Uterus (tissue), 4 donors: ENCODE data around the gene SMTNL1. TPM values are rescaled to one million over a fixed set of nuclear protein-coding genes. Genes with fewer than 3 reads are reported as not detected.
A peak's percentile ranks its signal among the peaks of the same experiment; 100 is the strongest.

Experiments used
- DNase-seq, 2 donors: peaks; one replicate each; pipeline ENCODE4 v3.0.0-alpha.2; 2019 to 2020
- H3K27ac ChIP-seq, 2 donors: fragments of 200-600 bp; sonication (generic); 1 replicate in 1 of 2; 2 replicates in 1 of 2; pipeline ENCODE4 v1.5.1; 2016 to 2018
- H3K27me3 ChIP-seq, 2 donors: fragments of 200-600 bp; sonication (generic); one replicate each; pipeline ENCODE4 v1.5.1; 2018 to 2019; ENCODE audit warnings: control low read depth in 1 of 2
- H3K36me3 ChIP-seq, 2 donors: fragments of 200-600 bp; sonication (generic); one replicate each; pipeline ENCODE4 v1.5.1; 2019; ENCODE audit warnings: control low read depth in 1 of 2
- H3K4me1 ChIP-seq, 2 donors: fragments of 200-600 bp; sonication (generic); one replicate each; pipeline ENCODE4 v1.5.1; 2018 to 2019; ENCODE audit warnings: control low read depth in 1 of 2
- H3K4me3 ChIP-seq, 2 donors: fragments of 200-600 bp; sonication (generic); 1 replicate in 1 of 2; 2 replicates in 1 of 2; pipeline ENCODE4 v1.5.1; 2018 to 2019; ENCODE audit warnings: mild to moderate bottlenecking in 1 of 2
- H3K9me3 ChIP-seq, 2 donors: fragments of 200-600 bp; sonication (generic); one replicate each; pipeline ENCODE4 v1.5.1; 2019; ENCODE audit warnings: control low read depth in 1 of 2
- POLR2A ChIP-seq, 2 donors: fragments of 450-650 bp; IDR thresholded peaks; one replicate each; pipeline ENCODE4 v1.6.1; 2016; ENCODE audit warnings: antibody characterized with exemption in 2 of 2, mild to moderate bottlenecking in 1 of 2, moderate library complexity in 1 of 2
- intact Hi-C: fragments of 100-400 bp; cut with DNase I; formaldehyde crosslinking; loops from one replicate; pipeline ENCODE4 v1.15.1; 2023; ENCODE audit warnings: low total_unique reads
- total RNA-seq, 4 donors: library from RNA; depleted of rRNA in 3 of 4; stranded (reverse); fragments of >200 nt in 3 of 4; gene quantifications; one replicate each; pipeline versions ENCODE4 v1.1.0 to v1.2.4, GENCODE V29; 2014 to 2023
- TF ChIP-seq, protein P1 (sequence below), 4 experiments: fragments of 200-600 bp in 2 of 4; fragments of 450-650 bp in 2 of 4; sonication (generic) in 2 of 4; IDR thresholded peaks; one replicate each; pipeline ENCODE4 v1.5.1; 2016 to 2019; ENCODE audit warnings: antibody characterized with exemption in 4 of 4, mild to moderate bottlenecking in 2 of 4, moderate library complexity in 1 of 4
- donor health status: DM: yes; HTN: yes; CAD: no.

Gene SMTNL1
- total RNA-seq, 4 donors from 2014 or later: not detected

GRCh38 chr11:57512646-57513451 is 24.5 kb upstream of the SMTNL1 start:
- Histone ChIP-seq H3K36me3 (no peaks in the 10 kb centered on the region), H3K9me3 (no peaks in the 10 kb centered on the region), H3K4me3 (no peak overlapping the region), H3K4me1 (no peaks in the 10 kb centered on the region), H3K27ac (peak overlapping the region; percentile 84), H3K27me3 (no peaks in the 10 kb centered on the region)
- intact Hi-C loops: no loop called here
- TF ChIP-seq, protein P1, sequence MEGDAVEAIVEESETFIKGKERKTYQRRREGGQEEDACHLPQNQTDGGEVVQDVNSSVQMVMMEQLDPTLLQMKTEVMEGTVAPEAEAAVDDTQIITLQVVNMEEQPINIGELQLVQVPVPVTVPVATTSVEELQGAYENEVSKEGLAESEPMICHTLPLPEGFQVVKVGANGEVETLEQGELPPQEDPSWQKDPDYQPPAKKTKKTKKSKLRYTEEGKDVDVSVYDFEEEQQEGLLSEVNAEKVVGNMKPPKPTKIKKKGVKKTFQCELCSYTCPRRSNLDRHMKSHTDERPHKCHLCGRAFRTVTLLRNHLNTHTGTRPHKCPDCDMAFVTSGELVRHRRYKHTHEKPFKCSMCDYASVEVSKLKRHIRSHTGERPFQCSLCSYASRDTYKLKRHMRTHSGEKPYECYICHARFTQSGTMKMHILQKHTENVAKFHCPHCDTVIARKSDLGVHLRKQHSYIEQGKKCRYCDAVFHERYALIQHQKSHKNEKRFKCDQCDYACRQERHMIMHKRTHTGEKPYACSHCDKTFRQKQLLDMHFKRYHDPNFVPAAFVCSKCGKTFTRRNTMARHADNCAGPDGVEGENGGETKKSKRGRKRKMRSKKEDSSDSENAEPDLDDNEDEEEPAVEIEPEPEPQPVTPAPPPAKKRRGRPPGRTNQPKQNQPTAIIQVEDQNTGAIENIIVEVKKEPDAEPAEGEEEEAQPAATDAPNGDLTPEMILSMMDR (IDR thresholded peaks at IDR 0.05): no peak
- TF ChIP-seq POLR2A (IDR thresholded peaks at IDR 0.05): no peak
- no peak for DNase-seq

- Histone ChIP-seq H3K27me3 (no peaks in the 10 kb centered on the region), H3K36me3 (no peaks in the 10 kb centered on the region), H3K4me1 (no peaks in the 10 kb centered on the region), H3K27ac (peak overlapping the region; percentile 84), H3K4me3 (peak overlapping the region in 1 of 2 donors; percentile 63), H3K9me3 (no peaks in the 10 kb centered on the region)
- TF ChIP-seq, protein P1 (IDR thresholded peaks at IDR 0.05): no peak
- TF ChIP-seq POLR2A (IDR thresholded peaks at IDR 0.05): no peak
- intact Hi-C loops: no loop called here
- no peak for DNase-seq
These were observed 24.0 kb upstream of the SMTNL1 start for GRCh38 chr11:57513452-57513795.

DNA sequence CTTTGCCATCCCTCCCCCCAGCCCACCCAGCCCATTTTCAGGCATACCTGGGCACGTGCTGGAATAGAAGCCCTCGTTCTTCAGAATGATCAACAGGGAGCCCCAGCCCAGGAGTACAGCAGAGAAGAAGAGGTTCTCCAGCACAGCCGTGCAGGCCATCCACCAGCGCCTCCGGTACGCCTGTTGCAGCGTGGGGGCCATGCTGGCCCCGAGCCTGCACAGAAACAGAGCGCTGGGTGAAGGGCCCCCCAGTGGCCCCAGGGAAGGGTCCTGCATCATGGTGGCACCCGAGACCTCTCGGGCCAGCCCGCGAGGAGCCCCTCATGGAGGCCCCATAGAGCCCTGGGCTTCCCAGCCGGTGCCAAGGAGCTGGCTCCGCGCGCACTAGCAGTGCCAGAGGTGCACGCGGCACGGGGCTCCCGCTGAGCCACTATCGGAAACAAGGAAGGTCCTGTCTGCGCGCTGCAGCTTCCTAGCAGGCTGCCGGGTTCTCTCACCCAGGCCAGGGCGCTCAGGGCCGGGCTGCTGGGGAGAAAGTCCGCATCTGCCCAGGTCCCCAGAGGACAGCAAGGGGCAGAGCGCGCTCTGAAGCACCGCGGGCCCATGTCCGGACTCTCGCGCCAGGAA is 23.4 kb upstream of the SMTNL1 start:
- Histone ChIP-seq H3K9me3 (no peaks in the 10 kb centered on the region), H3K27ac (peak overlapping the region; percentile 84), H3K36me3 (no peaks in the 10 kb centered on the region), H3K27me3 (no peaks in the 10 kb centered on the region), H3K4me3 (peak overlapping the region; percentile 63 to 82), H3K4me1 (no peaks in the 10 kb centered on the region)
- peak; percentile 40 to 41 for DNase-seq
- intact Hi-C loops: no loop called here
- TF ChIP-seq, protein P1 (IDR thresholded peaks at IDR 0.05): no peak
- TF ChIP-seq POLR2A (IDR thresholded peaks at IDR 0.05): no peak

- Histone ChIP-seq H3K27me3 (no peaks in the 10 kb centered on the region), H3K4me1 (no peaks in the 10 kb centered on the region), H3K27ac (peak overlapping the region; percentile 84), H3K9me3 (no peaks in the 10 kb centered on the region), H3K4me3 (peak overlapping the region; percentile 63 to 82), H3K36me3 (no peaks in the 10 kb centered on the region)
- intact Hi-C loops: no loop called here
- peak; percentile 60 to 61 for DNase-seq
- TF ChIP-seq POLR2A (IDR thresholded peaks at IDR 0.05): no peak
- TF ChIP-seq, protein P1 (IDR thresholded peaks at IDR 0.05): no peak
These were observed 22.7 kb upstream of the SMTNL1 start for GRCh38 chr11:57514538-57515331.
